Mesenchymal stem cell (in vitro differentiated cells and primary cell): ENCODE measurements around the gene ARHGAP33.

ENCODE experiments used
- DNase-seq: peaks from one replicate; pipeline ENCODE4 v3.0.0-alpha.2; 2013
- H2AFZ ChIP-seq: one replicate; pipeline ENCODE4 v1.6.1; 2013; ENCODE audit warnings: low read depth, mild to moderate bottlenecking, control low read depth, inconsistent platforms, low read length, moderate library complexity
- H2AK5ac ChIP-seq: 2 replicates; pipeline ENCODE4 v1.6.1; 2013; ENCODE audit warnings: low read length, moderate library complexity, mild to moderate bottlenecking, inconsistent platforms; ENCODE audit not compliant: severe bottlenecking
- H2BK120ac ChIP-seq: one replicate; pipeline ENCODE4 v1.6.1; 2013; ENCODE audit warnings: low read depth, mild to moderate bottlenecking, inconsistent platforms, low read length, moderate library complexity
- H2BK12ac ChIP-seq, 2 experiments: one replicate each; pipeline ENCODE4 v1.6.1; 2013; ENCODE audit warnings: inconsistent platforms in 2 of 2, low read length in 2 of 2, mild to moderate bottlenecking in 2 of 2, moderate library complexity in 2 of 2, control low read depth in 1 of 2
- H2BK15ac ChIP-seq: one replicate; pipeline ENCODE4 v1.6.1; 2013; ENCODE audit warnings: mild to moderate bottlenecking, low read depth, inconsistent platforms; ENCODE audit not compliant: poor library complexity, severe bottlenecking
- H2BK5ac ChIP-seq: 2 replicates; pipeline ENCODE4 v1.6.1; 2013; ENCODE audit warnings: low read depth, mild to moderate bottlenecking, low read length, control low read depth, inconsistent platforms; ENCODE audit not compliant: poor library complexity, severe bottlenecking
- H3K14ac ChIP-seq, 2 experiments: one replicate each; pipeline ENCODE4 v1.6.1; 2013; ENCODE audit warnings: inconsistent platforms in 2 of 2, low read length in 2 of 2, control low read depth in 1 of 2, mild to moderate bottlenecking in 1 of 2, moderate library complexity in 1 of 2
- H3K18ac ChIP-seq, 2 experiments: one replicate each; pipeline ENCODE4 v1.6.1; 2013; ENCODE audit warnings: inconsistent platforms in 2 of 2, low read length in 2 of 2, control low read depth in 1 of 2, low read depth in 1 of 2, mild to moderate bottlenecking in 1 of 2
- H3K23ac ChIP-seq, 2 experiments: one replicate each; pipeline ENCODE4 v1.6.1; 2013; ENCODE audit warnings: inconsistent platforms in 2 of 2, low read length in 2 of 2, mild to moderate bottlenecking in 2 of 2, moderate library complexity in 2 of 2, control low read depth in 1 of 2
- H3K27ac ChIP-seq: 2 replicates; pipeline ENCODE4 v1.5.1; 2013; ENCODE audit warnings: mild to moderate bottlenecking, moderate library complexity, low read length, control low read depth, inconsistent platforms; ENCODE audit not compliant: poor library complexity, severe bottlenecking
- H3K27me3 ChIP-seq, 2 experiments: 2 replicates each; pipeline versions ENCODE4 v1.6.1 to v1.7.0; 2013; ENCODE audit warnings: low read length in 2 of 2, mild to moderate bottlenecking in 2 of 2, moderate library complexity in 2 of 2, control low read depth in 1 of 2, inconsistent platforms in 1 of 2; ENCODE audit not compliant: control insufficient read depth in 1 of 2, insufficient read depth in 1 of 2
- H3K36me3 ChIP-seq, 2 experiments: 2 replicates each; pipeline versions ENCODE4 v1.6.1 to v1.7.0; 2013; ENCODE audit warnings: low read length in 2 of 2, control low read depth in 1 of 2, inconsistent platforms in 1 of 2, low read depth in 1 of 2, mild to moderate bottlenecking in 1 of 2; ENCODE audit not compliant: insufficient read depth in 2 of 2, control insufficient read depth in 1 of 2
- H3K4ac ChIP-seq, 2 experiments: one replicate each; pipeline ENCODE4 v1.6.1; 2013; ENCODE audit warnings: inconsistent platforms in 2 of 2, low read length in 2 of 2, mild to moderate bottlenecking in 2 of 2, moderate library complexity in 2 of 2, control low read depth in 1 of 2, low read depth in 1 of 2
- H3K4me1 ChIP-seq: 2 replicates; pipeline ENCODE4 v1.6.1; 2013; ENCODE audit warnings: low read depth, low read length, control low read depth; ENCODE audit not compliant: control insufficient read depth, insufficient read depth
- H3K4me2 ChIP-seq: 2 replicates; pipeline ENCODE4 v1.6.1; 2013; ENCODE audit warnings: low read length, mild to moderate bottlenecking, inconsistent platforms; ENCODE audit not compliant: poor library complexity, severe bottlenecking
- H3K4me3 ChIP-seq, 2 experiments: 2 replicates each; pipeline versions ENCODE4 v1.5.1 to v1.7.0; 2013; ENCODE audit warnings: low read length in 2 of 2, mild to moderate bottlenecking in 2 of 2, control low read depth in 1 of 2, low read depth in 1 of 2; ENCODE audit not compliant: insufficient read depth in 1 of 2
- H3K79me1 ChIP-seq: replicated peaks from 2 replicates; pipeline ENCODE4 v1.6.1; 2013; ENCODE audit warnings: mild to moderate bottlenecking, control low read depth, low read length, inconsistent platforms; ENCODE audit not compliant: poor library complexity, severe bottlenecking
- H3K9ac ChIP-seq: 2 replicates; pipeline ENCODE4 v1.7.0; 2013; ENCODE audit warnings: mild to moderate bottlenecking, low read length, moderate library complexity
- H3K9me3 ChIP-seq: 2 replicates; pipeline ENCODE4 v1.7.0; 2013; ENCODE audit warnings: mild to moderate bottlenecking, low read length; ENCODE audit not compliant: control insufficient read depth
- H4K8ac ChIP-seq: one replicate; pipeline ENCODE4 v1.6.1; 2013; ENCODE audit warnings: inconsistent platforms, mild to moderate bottlenecking, low read length, moderate library complexity
- H4K91ac ChIP-seq: one replicate; pipeline ENCODE4 v1.6.1; 2013; ENCODE audit warnings: mild to moderate bottlenecking, low read length, inconsistent platforms
- WGBS: methylation state at CpG from one replicate; pipeline ENCODE4 v1.1.7; 2013; ENCODE audit warnings: mixed read lengths; 5-methylcytosine and 5-hydroxymethylcytosine counted together

Gene ARHGAP33

GRCh38 chr19:35731779-35732405, 43.5 kb upstream of the ARHGAP33 start:
- Histone ChIP-seq H4K8ac (no peak overlapping the region), H2BK15ac (no peak overlapping the region), H2BK120ac (no peak overlapping the region), H3K4ac (no peak overlapping the region), H3K79me1 (peaks cover 71% of the 10 kb centered on the region), H4K91ac (no peak overlapping the region), H2AK5ac (no peak overlapping the region), H2BK5ac (no peak overlapping the region), H3K27ac (no peak overlapping the region), H3K14ac (no peak overlapping the region), H2BK12ac (no peak overlapping the region), H3K4me1 (peaks cover 2% of the 10 kb centered on the region), H3K36me3 (peaks cover 88 to 98% of the 10 kb centered on the region in 2 experiments), H3K23ac (no peak overlapping the region), H3K27me3 (no peaks in the 10 kb centered on the region), H3K9ac (no peak overlapping the region), H3K4me3 (no peak overlapping the region), H3K9me3 (no peaks in the 10 kb centered on the region), H3K18ac (no peak overlapping the region), H3K4me2 (no peak overlapping the region), H2AFZ (no peak overlapping the region)
- no peak for DNase-seq
- 84% methylated on average over 13 of the region's 21 CpGs for WGBS

DNA sequence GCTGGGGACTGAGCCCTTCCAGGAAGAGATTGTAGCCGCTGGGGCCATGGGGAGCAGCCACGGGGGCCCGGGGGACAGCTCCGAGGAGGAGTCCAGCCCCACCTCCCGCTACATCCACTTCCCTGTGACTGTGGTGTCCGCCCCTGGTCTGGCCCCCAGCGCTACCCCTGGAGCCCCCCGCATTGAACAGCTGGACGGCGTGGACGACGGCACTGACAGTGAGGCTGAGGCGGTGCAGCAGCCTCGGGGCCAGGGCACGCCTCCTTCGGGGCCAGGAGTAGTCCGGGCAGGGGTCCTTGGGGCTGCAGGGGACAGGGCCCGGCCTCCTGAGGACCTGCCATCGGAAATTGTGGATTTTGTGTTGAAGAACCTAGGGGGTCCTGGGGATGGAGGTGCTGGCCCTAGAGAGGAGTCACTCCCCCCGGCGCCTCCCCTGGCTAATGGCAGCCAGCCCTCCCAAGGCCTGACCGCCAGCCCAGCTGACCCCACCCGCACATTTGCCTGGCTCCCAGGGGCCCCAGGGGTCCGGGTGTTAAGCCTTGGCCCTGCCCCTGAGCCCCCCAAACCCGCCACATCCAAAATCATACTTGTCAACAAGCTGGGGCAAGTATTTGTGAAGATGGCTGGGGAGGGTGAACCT, 42.7 kb upstream of the ARHGAP33 start:
- Histone ChIP-seq H2BK120ac (no peak overlapping the region), H3K27ac (no peak overlapping the region), H3K36me3 (peaks cover 88 to 98% of the 10 kb centered on the region in 2 experiments), H3K27me3 (no peaks in the 10 kb centered on the region), H2BK15ac (no peak overlapping the region), H4K8ac (no peak overlapping the region), H3K14ac (no peak overlapping the region), H3K4me2 (no peak overlapping the region), H3K4me1 (peaks cover 2% of the 10 kb centered on the region), H3K4me3 (no peak overlapping the region), H2BK12ac (no peak overlapping the region), H3K18ac (no peak overlapping the region), H3K23ac (no peak overlapping the region), H3K9me3 (no peaks in the 10 kb centered on the region), H2BK5ac (no peak overlapping the region), H3K79me1 (peaks cover 64% of the 10 kb centered on the region), H2AFZ (no peak overlapping the region), H3K4ac (no peak overlapping the region), H2AK5ac (no peak overlapping the region), H3K9ac (no peak overlapping the region), H4K91ac (no peak overlapping the region)
- 97% methylated on average over 22 of the region's 25 CpGs for WGBS
- DNase-seq = no peak

- no peaks in the 10 kb centered on the region for H3K9me3 ChIP-seq
- H2BK15ac ChIP-seq = no peak overlapping the region
- H3K23ac ChIP-seq = no peak overlapping the region
- peak overlapping the region; percentile 33 for H3K9ac ChIP-seq
- H4K91ac ChIP-seq = no peak overlapping the region
- peaks cover 88 to 98% of the 10 kb centered on the region in 2 experiments for H3K36me3 ChIP-seq
- H3K27me3 ChIP-seq = no peaks in the 10 kb centered on the region
- no peak overlapping the region for H2AFZ ChIP-seq
- no peak overlapping the region for H2AK5ac ChIP-seq
- no peak overlapping the region for H3K4me3 ChIP-seq
- no peak overlapping the region for H3K18ac ChIP-seq
- 96% methylated on average over 28 of the region's 35 CpGs for WGBS
- no peak overlapping the region for H3K14ac ChIP-seq
- peaks cover 2% of the 10 kb centered on the region for H3K4me1 ChIP-seq
- H2BK5ac ChIP-seq = no peak overlapping the region
- H4K8ac ChIP-seq = no peak overlapping the region
- no peak overlapping the region for H3K4ac ChIP-seq
- DNase-seq = no peak
- H3K79me1 ChIP-seq = peaks cover 59% of the 10 kb centered on the region
- no peak overlapping the region for H2BK120ac ChIP-seq
- no peak overlapping the region for H3K4me2 ChIP-seq
- no peak overlapping the region for H3K27ac ChIP-seq
- no peak overlapping the region for H2BK12ac ChIP-seq
Measured at GRCh38 chr19:35733180-35734125, 41.9 kb upstream of the ARHGAP33 start.

GRCh38 chr19:35734273-35734672, 41.1 kb upstream of the ARHGAP33 start:
- Histone ChIP-seq H3K4me2 (no peak overlapping the region), H2BK5ac (no peak overlapping the region), H3K9me3 (no peaks in the 10 kb centered on the region), H3K23ac (no peak overlapping the region), H2AK5ac (no peak overlapping the region), H3K27ac (no peak overlapping the region), H2AFZ (no peak overlapping the region), H2BK12ac (no peak overlapping the region), H3K4me3 (no peak overlapping the region), H3K27me3 (no peaks in the 10 kb centered on the region), H2BK15ac (no peak overlapping the region), H3K36me3 (peaks cover 88 to 98% of the 10 kb centered on the region in 2 experiments), H3K9ac (peak overlapping the region; percentile 33), H3K4ac (no peak overlapping the region), H3K4me1 (peaks cover 2% of the 10 kb centered on the region), H4K8ac (peak overlapping the region; percentile 35), H2BK120ac (no peak overlapping the region), H4K91ac (no peak overlapping the region), H3K14ac (no peak overlapping the region), H3K79me1 (peaks cover 54% of the 10 kb centered on the region), H3K18ac (no peak overlapping the region)
- WGBS = 97% methylated on average over 8 of the region's 8 CpGs
- no peak for DNase-seq
